Measurements from ENCODE around the gene EPN3. TPM values are rescaled to one million over a fixed set of nuclear protein-coding genes. Genes with fewer than 3 reads are reported as not detected.

The EPN3 gene
- total RNA-seq, 1 experiment from 2014 or later: 17.8 TPM

- TF ChIP-seq, protein P1, sequence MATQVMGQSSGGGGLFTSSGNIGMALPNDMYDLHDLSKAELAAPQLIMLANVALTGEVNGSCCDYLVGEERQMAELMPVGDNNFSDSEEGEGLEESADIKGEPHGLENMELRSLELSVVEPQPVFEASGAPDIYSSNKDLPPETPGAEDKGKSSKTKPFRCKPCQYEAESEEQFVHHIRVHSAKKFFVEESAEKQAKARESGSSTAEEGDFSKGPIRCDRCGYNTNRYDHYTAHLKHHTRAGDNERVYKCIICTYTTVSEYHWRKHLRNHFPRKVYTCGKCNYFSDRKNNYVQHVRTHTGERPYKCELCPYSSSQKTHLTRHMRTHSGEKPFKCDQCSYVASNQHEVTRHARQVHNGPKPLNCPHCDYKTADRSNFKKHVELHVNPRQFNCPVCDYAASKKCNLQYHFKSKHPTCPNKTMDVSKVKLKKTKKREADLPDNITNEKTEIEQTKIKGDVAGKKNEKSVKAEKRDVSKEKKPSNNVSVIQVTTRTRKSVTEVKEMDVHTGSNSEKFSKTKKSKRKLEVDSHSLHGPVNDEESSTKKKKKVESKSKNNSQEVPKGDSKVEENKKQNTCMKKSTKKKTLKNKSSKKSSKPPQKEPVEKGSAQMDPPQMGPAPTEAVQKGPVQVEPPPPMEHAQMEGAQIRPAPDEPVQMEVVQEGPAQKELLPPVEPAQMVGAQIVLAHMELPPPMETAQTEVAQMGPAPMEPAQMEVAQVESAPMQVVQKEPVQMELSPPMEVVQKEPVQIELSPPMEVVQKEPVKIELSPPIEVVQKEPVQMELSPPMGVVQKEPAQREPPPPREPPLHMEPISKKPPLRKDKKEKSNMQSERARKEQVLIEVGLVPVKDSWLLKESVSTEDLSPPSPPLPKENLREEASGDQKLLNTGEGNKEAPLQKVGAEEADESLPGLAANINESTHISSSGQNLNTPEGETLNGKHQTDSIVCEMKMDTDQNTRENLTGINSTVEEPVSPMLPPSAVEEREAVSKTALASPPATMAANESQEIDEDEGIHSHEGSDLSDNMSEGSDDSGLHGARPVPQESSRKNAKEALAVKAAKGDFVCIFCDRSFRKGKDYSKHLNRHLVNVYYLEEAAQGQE (IDR thresholded peaks at IDR 0.05; ENCODE audit: low read depth): no peak
- no peak for TF ChIP-seq POLR2AphosphoS5 (IDR thresholded peaks at IDR 0.05; ENCODE audit: low read depth, low read length)
- TF ChIP-seq CEBPB (IDR thresholded peaks at IDR 0.05; ENCODE audit: low read depth): no peak
- TF ChIP-seq MAX (IDR thresholded peaks at IDR 0.05): no peak
- TF ChIP-seq SP1 (IDR thresholded peaks at IDR 0.05; ENCODE audit: low read depth): no peak
- no peak for TF ChIP-seq ELF1 (IDR thresholded peaks at IDR 0.05; ENCODE audit: borderline replicate concordance, low read depth)
Observed at GRCh38 chr17:50527949-50528474, 4.5 kb upstream of the EPN3 start (continued).

DNA sequence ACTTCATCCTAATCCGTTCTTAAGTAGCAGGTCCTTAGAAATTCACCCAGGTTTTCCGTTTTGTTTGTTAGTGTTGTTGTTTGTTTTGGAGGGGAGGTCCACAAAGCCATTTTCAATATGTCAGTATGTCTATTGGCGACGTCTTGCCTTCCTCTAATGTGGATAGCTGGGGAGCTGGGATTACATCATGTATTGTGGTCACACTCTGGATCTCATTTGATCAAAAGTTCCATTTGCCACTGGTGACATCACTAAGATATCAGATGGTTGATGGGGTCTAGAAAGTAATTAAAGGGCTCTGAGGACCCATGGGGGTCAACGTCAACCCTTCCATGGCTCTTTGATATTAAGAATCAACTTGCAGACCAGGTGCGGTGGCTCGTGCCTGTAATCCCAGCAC is 2.7 kb upstream of the EPN3 start:
- Histone ChIP-seq H3K36me3 (ENCODE audit: control insufficient read depth in 1 of 2, insufficient read depth in 2 of 2, low read length in 2 of 2) (no peaks in the 10 kb centered on the region), H3K9me3 (ENCODE audit: control insufficient read depth in 1 of 2, insufficient read depth in 1 of 2, low read depth in 1 of 2, low read length in 2 of 2) (no peaks in the 10 kb centered on the region), H3K4me3 (replicated peaks in 1 of 2; ENCODE audit: low read depth in 1 of 2, low read length in 2 of 2) (no peak overlapping the region), H3K9ac (ENCODE audit: low read length) (no peak overlapping the region), H3K4me2 (ENCODE audit: low read length) (no peak overlapping the region), H3K27ac (ENCODE audit: low read depth, low read length) (no peak overlapping the region), H3K79me2 (ENCODE audit: insufficient read depth, low read length) (no peaks in the 10 kb centered on the region; the same call in 1 of the 2 replicates), H2AFZ (ENCODE audit: low read depth, low read length, poor library complexity, severe bottlenecking) (no peak overlapping the region), H3K9me2 (ENCODE audit: insufficient read depth) (no peaks in the 10 kb centered on the region), H4K20me1 (ENCODE audit: insufficient read depth) (no peaks in the 10 kb centered on the region), H3K4me1 (ENCODE audit: control insufficient read depth in 1 of 2, insufficient read depth in 2 of 2, low read length in 2 of 2) (peaks cover 31 to 39% of the 10 kb centered on the region in 2 experiments), H3K27me3 (ENCODE audit: insufficient read depth, low read length) (no peaks in the 10 kb centered on the region)
- ChIA-PET RAD21 (ENCODE audit: low non-redundant PET in 1 of 2, low total read pairs in 2 of 2, uncharacterized antibody in 2 of 2, unreplicated experiment in 2 of 2) (interaction anchor here in 1 of 2 experiments (0.6 kb wide), 1 partner anchor 312 kb away, joined by 3 read pairs; no protein-coding TSS in a partner anchor), POLR2A (interaction anchor here (1.3 kb wide), 1 partner anchor 13 kb away, joined by 4 read pairs; no protein-coding TSS in a partner anchor), CTCF (no interaction called here)
- BruUV-seq (replicated peaks): no TSS peak
- no peak for DNase-seq (ENCODE audit: low read depth, low spot score)
- no peak for ATAC-seq
- intact Hi-C loops (cut with micrococcal nuclease): no loop called here
- TF ChIP-seq SP1 (IDR thresholded peaks at IDR 0.05; ENCODE audit: low read depth) (no peak), EGR1 (IDR thresholded peaks at IDR 0.05; ENCODE audit: low read depth) (no peak), CBX3 (IDR thresholded peaks at IDR 0.05; ENCODE audit: low read depth) (no peak), POLR2A (IDR thresholded peaks at IDR 0.05; ENCODE audit: borderline replicate concordance, extremely low read depth, insufficient read depth, insufficient read length) (no peak), FOSL1 (IDR thresholded peaks at IDR 0.05; ENCODE audit: low read depth) (no peak), ZFX (IDR thresholded peaks at IDR 0.05) (no peak), CEBPB (IDR thresholded peaks at IDR 0.05; ENCODE audit: low read depth) (no peak), JUND (IDR thresholded peaks at IDR 0.05) (no peak), MAX (IDR thresholded peaks at IDR 0.05) (no peak), ZNF274 (IDR thresholded peaks at IDR 0.05; ENCODE audit: low read depth, low read length) (no peak), POLR2AphosphoS5 (IDR thresholded peaks at IDR 0.05; ENCODE audit: low read depth, low read length) (no peak), YY1 (IDR thresholded peaks at IDR 0.05; ENCODE audit: extremely low read depth, insufficient replicate concordance, low read depth, low read length) (no peak)
- TF ChIP-seq, protein P2, sequence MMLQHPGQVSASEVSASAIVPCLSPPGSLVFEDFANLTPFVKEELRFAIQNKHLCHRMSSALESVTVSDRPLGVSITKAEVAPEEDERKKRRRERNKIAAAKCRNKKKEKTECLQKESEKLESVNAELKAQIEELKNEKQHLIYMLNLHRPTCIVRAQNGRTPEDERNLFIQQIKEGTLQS (IDR thresholded peaks at IDR 0.05): no peak
- TF ChIP-seq, protein P1 (IDR thresholded peaks at IDR 0.05; ENCODE audit: low read depth): no peak
